Activated T-cell treated with anti-CD3 and anti-CD28 coated beads, Interleukin-2, amount 50 U/mL, for 4 hours (primary cell): ENCODE data around the gene ZNF74. TPM values are rescaled to one million over a fixed set of nuclear protein-coding genes. Genes with fewer than 3 reads are reported as not detected.

ENCODE experiments used
- ATAC-seq, 2 donors: fragments of 200-7000 bp; cut with Tn5 transposase; one replicate each; pipeline ENCODE4 v1.10.0; 2021
- DNase-seq: peaks from one replicate; pipeline ENCODE4 v3.0.0-alpha.2; 2020
- H3K27me3 Mint-ChIP-seq: one replicate; pipeline ENCODE4 v1.8.0; 2021; ENCODE audit warnings: low read depth, mixed read lengths
- H3K36me3 Mint-ChIP-seq: one replicate; pipeline ENCODE4 v1.8.0; 2022; ENCODE audit warnings: mixed read lengths; ENCODE audit not compliant: insufficient read depth
- H3K4me1 Mint-ChIP-seq: one replicate; pipeline ENCODE4 v1.8.0; 2021; ENCODE audit warnings: low read depth, mixed read lengths
- H3K4me3 Mint-ChIP-seq: one replicate; pipeline ENCODE4 v1.8.0; 2021; ENCODE audit warnings: mild to moderate bottlenecking, moderate library complexity, mixed read lengths
- H3K9me3 Mint-ChIP-seq: one replicate; pipeline ENCODE4 v1.8.0; 2021; ENCODE audit warnings: mixed read lengths
- total RNA-seq, 3 donors: library from RNA; stranded (reverse); gene quantifications; one replicate each; pipeline ENCODE4 v1.2.1, GENCODE V29; 2021

The ZNF74 gene
- total RNA-seq, 3 donors from 2014 or later, result 16.4 to 21.1 (median 19.4) TPM

- no peaks in the 10 kb centered on the region for H3K9me3 Mint-ChIP-seq
- no peak for DNase-seq
- no peak overlapping the region for H3K4me3 Mint-ChIP-seq
- no peaks in the 10 kb centered on the region for H3K27me3 Mint-ChIP-seq
- peaks cover 26% of the 10 kb centered on the region for H3K36me3 Mint-ChIP-seq
- no peak for ATAC-seq
- peaks cover 31% of the 10 kb centered on the region for H3K4me1 Mint-ChIP-seq
These were observed 63.7 kb downstream of the ZNF74 start for GRCh38 chr22:20457506-20458240.

Other genes with a start within 250 kb of the ZNF74 start
- not detected for gene CCDC188, start 243.1 kb upstream of the ZNF74 start, total RNA-seq
- gene RTN4R, start 125.8 kb upstream of the ZNF74 start, total RNA-seq, result 1 to 10 TPM in 2 of 3 donors, under 1 TPM in 1; 0.89 to 1.4 (median 1.0) TPM
- 10 to 100 TPM; 30.3 to 38.1 (median 33.2) TPM for gene DGCR6L, start 74.1 kb upstream of the ZNF74 start, total RNA-seq
- under 1 TPM; 0.24 to 0.46 (median 0.37) TPM for gene SCARF2, start 43.7 kb downstream of the ZNF74 start, total RNA-seq
- gene KLHL22, start 101.6 kb downstream of the ZNF74 start, total RNA-seq, result 1 to 10 TPM; 4.6 to 5.8 (median 5.7) TPM
- gene MED15, start 113.5 kb downstream of the ZNF74 start, total RNA-seq, result 10 to 100 TPM; 83.2 to 90.5 (median 84.0) TPM